Astrocyte of the spinal cord (primary cell): Measurements from ENCODE around the gene AMD1.

Source experiments
- DNase-seq: peaks from one replicate; pipeline ENCODE4 v3.0.0; 2011; ENCODE audit warnings: low read depth, low spot score
- H3K4me3 ChIP-seq: 2 replicates; pipeline ENCODE4 v1.5.1; 2011; ENCODE audit warnings: low read depth, mild to moderate bottlenecking, low read length, moderate library complexity
- CTCF ChIP-seq: IDR thresholded peaks from 2 replicates; pipeline ENCODE4 v1.5.1; 2012; ENCODE audit warnings: low read depth, mild to moderate bottlenecking, low read length, inconsistent platforms
- in situ Hi-C: cut with HindIII; loops from 2 replicates; pipeline ENCODE4 v1.10.0; 2017; ENCODE audit warnings: low sequenced_read_pairs

Gene AMD1

GRCh38 chr6:110882824-110883554 is 8.4 kb downstream of the AMD1 start:
- H3K4me3 ChIP-seq, result no peak overlapping the region
- DNase-seq, result no peak
- no peak for TF ChIP-seq CTCF

GRCh38 chr6:110884321-110884720 is 9.7 kb downstream of the AMD1 start:
- DNase-seq, result no peak
- in situ Hi-C loops, result no loop called here
- H3K4me3 ChIP-seq, result no peak overlapping the region
- no peak for TF ChIP-seq CTCF

More at GRCh38 chr6:110882824-110883554, 8.4 kb downstream of the AMD1 start:
- in situ Hi-C loops, result no loop called here

GRCh38 chr6:110885526-110885925 is 10.9 kb downstream of the AMD1 start:
- H3K4me3 ChIP-seq, result no peak overlapping the region
- no peak for TF ChIP-seq CTCF
- no peak for DNase-seq
- in situ Hi-C loops, result no loop called here

GRCh38 chr6:110886555-110887167 is 12.1 kb downstream of the AMD1 start:
- no peak for DNase-seq
- no peak for TF ChIP-seq CTCF
- in situ Hi-C loops, result no loop called here
- H3K4me3 ChIP-seq, result no peak overlapping the region

GRCh38 chr6:110890288-110890687 is 15.7 kb downstream of the AMD1 start:
- DNase-seq, result no peak

More at GRCh38 chr6:110890288-110890687, 15.7 kb downstream of the AMD1 start:
- H3K4me3 ChIP-seq, result no peak overlapping the region
- in situ Hi-C loops, result no loop called here
- no peak for TF ChIP-seq CTCF
